Heart left ventricle (tissue), 13 donors: ENCODE results near the gene TBX2.

Experiments
- POLR2A ChIP-seq, 2 donors: fragments of 450-650 bp; IDR thresholded peaks; one replicate each; pipeline ENCODE4 v1.6.1; 2017; ENCODE audit warnings: antibody characterized with exemption in 2 of 2, mild to moderate bottlenecking in 2 of 2, moderate library complexity in 2 of 2
- TF ChIP-seq, protein P1 (sequence below), 12 donors: fragments of 200-600 bp; sonication (generic) in 4 of 12; IDR thresholded peaks; one replicate each; pipeline versions ENCODE4 v1.5.0 to v1.8.0; 2018 to 2022; ENCODE audit warnings: antibody characterized with exemption in 12 of 12, mild to moderate bottlenecking in 5 of 12
- donor health status: ischemic (EF 13 %, LVEDD 7.1; RV severe dilation, severe dysfunction).
- donor health status: DM: no; HTN: yes; CAD: no.
- donor health status: DM: no; HTN: no; CAD: no.
- donor health status: ischemic (EF 25% LVEDD 6.9; RV normal size, moderate dysfunction).
- donor health status: ischemic (EF 25% LVEDD 5.7; RV mildly dilated, moderate dysfunction).
- donor health status: ischemic (EF 35%, LVEDD 5.7; RV mildly dilated, moderate dysfunction).
- donor health status: nonischemic (EF 11% LVEDD 7.7; RV severe dilation, severe dysfunction).
- donor health status: DM: yes; HTN: yes; CAD: no.
- donor health status: PGD.
- donor health status: ischemic (EF 29% LVEDD 5.4; RV normal size, mild dysfunction).
- donor health status: nonischemic (EF 23%, LVEDD 6.1; RV moderate dilation, normal function).

DNA sequence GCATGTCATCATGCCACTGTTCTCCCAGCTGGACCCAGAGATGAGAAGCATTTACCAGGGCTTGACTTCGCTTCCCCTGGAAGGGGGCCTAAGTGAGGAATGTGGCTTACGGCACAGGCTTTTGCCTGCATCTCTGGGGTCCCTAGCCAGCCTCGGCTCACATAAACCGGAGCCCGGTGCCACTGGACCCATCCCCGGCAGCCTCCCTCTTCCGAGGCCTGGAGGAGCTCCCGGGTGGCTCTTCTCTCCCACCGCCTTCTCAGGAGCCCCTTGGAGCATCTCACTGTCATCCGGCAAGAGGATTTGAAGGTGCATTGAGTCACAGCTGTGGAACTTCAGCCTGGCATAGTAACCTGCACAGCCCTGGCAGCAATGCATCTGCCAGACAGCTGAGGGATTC is 29.9 kb upstream of the TBX2 start:
- TF ChIP-seq POLR2A (IDR thresholded peaks at IDR 0.05): no peak
- TF ChIP-seq, protein P1, sequence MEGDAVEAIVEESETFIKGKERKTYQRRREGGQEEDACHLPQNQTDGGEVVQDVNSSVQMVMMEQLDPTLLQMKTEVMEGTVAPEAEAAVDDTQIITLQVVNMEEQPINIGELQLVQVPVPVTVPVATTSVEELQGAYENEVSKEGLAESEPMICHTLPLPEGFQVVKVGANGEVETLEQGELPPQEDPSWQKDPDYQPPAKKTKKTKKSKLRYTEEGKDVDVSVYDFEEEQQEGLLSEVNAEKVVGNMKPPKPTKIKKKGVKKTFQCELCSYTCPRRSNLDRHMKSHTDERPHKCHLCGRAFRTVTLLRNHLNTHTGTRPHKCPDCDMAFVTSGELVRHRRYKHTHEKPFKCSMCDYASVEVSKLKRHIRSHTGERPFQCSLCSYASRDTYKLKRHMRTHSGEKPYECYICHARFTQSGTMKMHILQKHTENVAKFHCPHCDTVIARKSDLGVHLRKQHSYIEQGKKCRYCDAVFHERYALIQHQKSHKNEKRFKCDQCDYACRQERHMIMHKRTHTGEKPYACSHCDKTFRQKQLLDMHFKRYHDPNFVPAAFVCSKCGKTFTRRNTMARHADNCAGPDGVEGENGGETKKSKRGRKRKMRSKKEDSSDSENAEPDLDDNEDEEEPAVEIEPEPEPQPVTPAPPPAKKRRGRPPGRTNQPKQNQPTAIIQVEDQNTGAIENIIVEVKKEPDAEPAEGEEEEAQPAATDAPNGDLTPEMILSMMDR (IDR thresholded peaks at IDR 0.05): no peak
